C4-2B (cell line): Measurements from ENCODE around the gene CA12.

Source experiments
- H3K27ac ChIP-seq: fragments of 450-650 bp; 2 replicates; pipeline ENCODE4 v1.5.1; 2017
- CTCF ChIP-seq: fragments of 450-650 bp; conservative IDR thresholded peaks from 2 replicates; pipeline ENCODE4 v1.5.1; 2017; ENCODE audit warnings: mild to moderate bottlenecking
- ZFX ChIP-seq: fragments of 450-650 bp; IDR thresholded peaks from 2 replicates; pipeline ENCODE4 v1.6.1; 2017

Gene CA12

DNA sequence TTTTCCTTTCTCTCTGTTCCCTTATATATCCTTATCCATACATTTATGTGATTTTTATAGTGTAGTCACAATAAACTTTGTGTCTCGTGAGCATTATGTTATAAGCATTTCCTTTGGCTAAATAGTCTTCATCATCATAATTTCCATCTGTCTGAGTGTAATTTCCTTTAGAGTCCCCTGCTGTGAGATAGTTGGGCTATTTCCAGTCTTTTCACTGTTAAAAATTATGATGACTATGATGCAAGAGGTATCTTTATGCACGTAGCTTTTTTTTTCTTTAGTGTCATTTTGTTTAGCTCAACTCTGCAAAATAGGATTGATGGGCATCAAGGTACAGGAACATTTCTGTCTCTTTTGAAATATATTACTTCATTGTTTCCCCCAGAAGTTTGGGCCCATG lies 26.9 kb upstream of the CA12 start:
- H3K27ac ChIP-seq, result no peak overlapping the region
- TF ChIP-seq ZFX (no peak), CTCF (no peak)

DNA sequence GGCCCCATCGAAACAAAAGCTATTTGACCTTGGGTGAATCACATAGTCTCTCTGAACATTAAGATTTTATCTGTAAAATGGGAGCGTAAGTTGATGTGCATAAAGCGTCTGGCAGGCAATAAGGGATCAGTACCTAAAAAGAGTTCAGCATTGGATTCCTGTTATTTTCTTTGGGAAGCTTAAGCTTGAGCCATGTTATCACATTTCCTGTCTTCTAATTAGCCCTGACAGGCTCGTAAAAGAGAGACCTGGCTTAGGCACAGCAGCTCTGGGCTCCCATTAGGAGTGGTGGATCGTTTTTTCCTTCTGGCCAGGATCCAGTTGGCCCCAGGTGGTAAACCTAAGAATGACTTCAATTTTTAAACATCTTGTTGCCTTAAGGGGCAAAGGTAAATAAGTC lies 26.0 kb upstream of the CA12 start:
- H3K27ac ChIP-seq, result peak overlapping the region; percentile 20; the same call in 1 of the 2 replicates
- TF ChIP-seq CTCF, result no peak
- no peak for TF ChIP-seq ZFX

- H3K27ac ChIP-seq, result no peak overlapping the region
- TF ChIP-seq ZFX, result no peak
- no peak for TF ChIP-seq CTCF
Observed at GRCh38 chr15:63405683-63406390, 24.2 kb upstream of the CA12 start.

- no peak overlapping the region for H3K27ac ChIP-seq
- TF ChIP-seq CTCF (no peak), ZFX (no peak)
Observed at GRCh38 chr15:63405159-63405558, 23.5 kb upstream of the CA12 start.

- TF ChIP-seq CTCF (peak; percentile 37), ZFX (no peak)
- peak overlapping the region; percentile 65 for H3K27ac ChIP-seq
Observed at GRCh38 chr15:63403254-63403945, 21.8 kb upstream of the CA12 start.

- peak overlapping the region; percentile 65; the same call in 1 of the 2 replicates for H3K27ac ChIP-seq
- peak; percentile 79 for TF ChIP-seq CTCF
- TF ChIP-seq ZFX, result no peak
Observed at GRCh38 chr15:63402498-63403253, 21.0 kb upstream of the CA12 start.
